Gastroesophageal sphincter (tissue), 3 donors: ENCODE data around the gene RNF126.

ENCODE experiments used
- CTCF ChIP-seq, 4 experiments: fragments of 200-600 bp in 2 of 4; fragments of 450-650 bp in 2 of 4; sonication (generic) in 1 of 4; IDR thresholded peaks; one replicate each; pipeline ENCODE4 v1.5.1; 2017 to 2019; ENCODE audit warnings: antibody characterized with exemption in 4 of 4, mild to moderate bottlenecking in 2 of 4, moderate library complexity in 2 of 4
- EP300 ChIP-seq: sonication (generic); formaldehyde crosslinking; IDR thresholded peaks from one replicate; pipeline ENCODE4 v1.6.1; 2017; ENCODE audit warnings: antibody characterized with exemption, mild to moderate bottlenecking
- POLR2AphosphoS5 ChIP-seq: sonication (generic); formaldehyde crosslinking; IDR thresholded peaks from one replicate; pipeline ENCODE4 v1.6.1; 2017; ENCODE audit warnings: antibody characterized with exemption

GRCh38 chr19:638906-639252, 24.1 kb downstream of the RNF126 start:
- no peak for TF ChIP-seq CTCF (IDR thresholded peaks at IDR 0.05)
- TF ChIP-seq EP300, result no peak
- TF ChIP-seq POLR2AphosphoS5, result no peak
